K562 (cell line): Measurements from ENCODE around the gene DDX39A. TPM values are rescaled to one million over a fixed set of nuclear protein-coding genes. Genes with fewer than 3 reads are reported as not detected.

ENCODE experiments used
- ATAC-seq: fragments of 200-7000 bp; cut with Tn5 transposase; 3 replicates; pipeline ENCODE4 v1.9.1; 2020; ENCODE audit warnings: moderate library complexity
- BruUV-seq: library from RNA; stranded (reverse); fragments of 400-500 nt; replicated peaks from 2 replicates; lab custom pipeline; 2021; lab: Mats Ljungman, UMichigan
- CTCF ChIA-PET: fragments of 300-600 bp; formaldehyde crosslinking; extraction: SDS; loops from one replicate; lab custom pipeline; 2021; ENCODE audit warnings: low intra/inter-chr PET ratio; lab: Yijun Ruan, JAX
- POLR2A ChIA-PET: fragments of 300-600, 350-650 bp; sonication (Branson Sonifier 250); formaldehyde crosslinking; extraction: SDS; loops from one replicate; lab custom pipeline; 2021; ENCODE audit warnings: antibody characterized with exemption, inconsistent platforms; lab: Yijun Ruan, JAX
- DNase-seq, 4 experiments: peaks; one replicate each; pipeline versions ENCODE4 v3.0.0 to v3.0.0-alpha.2; 2011 to 2018; ENCODE audit warnings: low spot score in 3 of 4, mixed read lengths in 3 of 4; ENCODE audit errors: extremely low read depth in 1 of 4
- FAIRE-seq: peaks from 2 replicates; lab custom pipeline; 2011; peaks lifted over from hg19 to GRCh38; lab: Jason Lieb, UNC
- H2AFZ ChIP-seq: 2 replicates; pipeline ENCODE4 v1.6.0; 2011; ENCODE audit warnings: low read depth, low read length, control low read depth, inconsistent platforms
- H3K27ac ChIP-seq: fragments of 200-600 bp; 3 replicates; pipeline ENCODE4 v1.8.0; 2011; ENCODE audit warnings: low read depth, mild to moderate bottlenecking, control low read depth, inconsistent platforms, low read length, moderate library complexity, mixed read lengths; ENCODE audit errors: extremely low read depth
- H3K27me3 ChIP-seq, 2 experiments: fragments of 300-600 bp in 1 of 2; 2 replicates in 1 of 2; 3 replicates in 1 of 2; pipeline versions ENCODE4 v1.6.0 to v1.8.0; 2011; ENCODE audit warnings: inconsistent platforms in 2 of 2, low read length in 2 of 2, mild to moderate bottlenecking in 1 of 2, mixed read lengths in 1 of 2, moderate library complexity in 1 of 2; ENCODE audit not compliant: control insufficient read depth in 2 of 2, insufficient read depth in 2 of 2
- H3K36me3 ChIP-seq: fragments of 300-600 bp; 3 replicates; pipeline ENCODE4 v1.8.0; 2011; ENCODE audit warnings: mild to moderate bottlenecking, low read length, inconsistent platforms; ENCODE audit not compliant: control insufficient read depth, insufficient read depth
- H3K4me1 ChIP-seq, 2 experiments: fragments of 200-600 bp in 1 of 2; replicated peaks in 1 of 2; 2 replicates in 1 of 2; 3 replicates in 1 of 2; pipeline versions ENCODE4 v1.5.1 to v1.8.0; 2011; ENCODE audit warnings: inconsistent platforms in 2 of 2, low read length in 2 of 2, mild to moderate bottlenecking in 1 of 2, mixed read lengths in 1 of 2, moderate library complexity in 1 of 2; ENCODE audit not compliant: control insufficient read depth in 2 of 2, insufficient read depth in 2 of 2
- H3K4me2 ChIP-seq: 2 replicates; pipeline ENCODE4 v1.6.1; 2011; ENCODE audit warnings: low read length, control low read depth, inconsistent platforms, mixed read lengths; ENCODE audit not compliant: insufficient read depth
- H3K4me3 ChIP-seq: fragments of 200-600 bp; sonication (generic), shearing (Covaris generic); 2 replicates; pipeline ENCODE4 v1.5.1; 2016; ENCODE audit warnings: control low read depth, inconsistent platforms
- H3K79me2 ChIP-seq: fragments of 200-600 bp; 3 replicates; pipeline ENCODE4 v1.8.0; 2011; ENCODE audit warnings: low read length, inconsistent platforms; ENCODE audit not compliant: control insufficient read depth, insufficient read depth
- H3K9ac ChIP-seq, 2 experiments: 2 replicates each; pipeline versions ENCODE4 v1.6.0 to v1.6.1; 2011; ENCODE audit warnings: low read depth in 2 of 2, low read length in 2 of 2, control low read depth in 1 of 2, inconsistent platforms in 1 of 2, mild to moderate bottlenecking in 1 of 2, mixed read lengths in 1 of 2; ENCODE audit not compliant: insufficient read depth in 1 of 2
- H3K9me1 ChIP-seq: one replicate; pipeline ENCODE4 v1.6.0; 2011; ENCODE audit warnings: inconsistent platforms, mild to moderate bottlenecking, low read length, moderate library complexity; ENCODE audit not compliant: control insufficient read depth, insufficient read depth
- H3K9me3 ChIP-seq: replicated peaks from 2 replicates; pipeline ENCODE4 v1.5.1; 2011; ENCODE audit warnings: low read depth, low read length, inconsistent platforms; ENCODE audit not compliant: control insufficient read depth, insufficient read depth
- H4K20me1 ChIP-seq: replicated peaks from 2 replicates; pipeline ENCODE4 v1.6.1; 2011; ENCODE audit warnings: low read length, inconsistent platforms, mixed read lengths; ENCODE audit not compliant: control insufficient read depth, insufficient read depth
- PBX2 ChIP-seq, 2 experiments: IDR thresholded peaks in 1 of 2; conservative IDR thresholded peaks in 1 of 2; 2 replicates each; pipeline ENCODE4 v1.6.1; 2016; ENCODE audit warnings: low read depth in 2 of 2, mild to moderate bottlenecking in 1 of 2, missing compliant biosample characterization in 1 of 2, missing genetic modification characterization in 1 of 2, moderate library complexity in 1 of 2
- POLR2AphosphoS5 ChIP-seq: IDR thresholded peaks from 2 replicates; pipeline ENCODE4 v1.6.1; 2011; ENCODE audit warnings: mild to moderate bottlenecking, low read depth, low read length, moderate library complexity; ENCODE audit not compliant: control insufficient read depth, insufficient read depth
- SIX5 ChIP-seq, 2 experiments: IDR thresholded peaks; 2 replicates each; pipeline ENCODE4 v1.6.1; 2011; ENCODE audit warnings: low read length in 2 of 2, borderline replicate concordance in 1 of 2, low read depth in 1 of 2, mild to moderate bottlenecking in 1 of 2, moderate library complexity in 1 of 2; ENCODE audit not compliant: insufficient read depth in 1 of 2
- SUPT5H ChIP-seq: fragments of 450-650 bp; IDR thresholded peaks from 2 replicates; pipeline ENCODE4 v1.6.1; 2016
- ZBTB12 ChIP-seq: fragments of 250-450 bp; sonication (Bioruptor Pico); IDR thresholded peaks from 2 replicates; pipeline ENCODE4 v1.4.0; 2020
- ZC3H4 ChIP-seq: sonication (generic); formaldehyde crosslinking; IDR thresholded peaks from 2 replicates; pipeline ENCODE4 v1.9.0; 2021; ENCODE audit warnings: missing genetic modification reagents, borderline replicate concordance
- WGBS: fragments of 100-300 bp; shearing (Covaris generic); methylation state at CpG from one replicate; pipeline ENCODE4 v1.1.6; 2016; ENCODE audit warnings: low coverage, mixed read lengths; ENCODE audit not compliant: insufficient coverage; ENCODE audit errors: missing lambda C conversion rate; 5-methylcytosine and 5-hydroxymethylcytosine counted together
- in situ Hi-C: fragments of 300-500 bp; cut with MboI; formaldehyde crosslinking; loops from 4 replicates; pipeline ENCODE4 v1.15.0; 2018; ENCODE audit warnings: inconsistent platforms, mixed read lengths
- intact Hi-C: fragments of 100-400 bp; cut with micrococcal nuclease; formaldehyde crosslinking; loops from 2 replicates; pipeline ENCODE4 v1.14.2; 2022
- polyA plus RNA-seq, 8 experiments: library from polyadenylated mRNA; depleted of rRNA in 4 of 8; stranded (reverse) in 5 of 8; unstranded in 3 of 8; fragments of >200 nt; fragmentation: Nextera tagmentation in 2 of 8; fragmentation: Illumina TruSeq in 1 of 8; extraction: Ambion mirVana in 2 of 8; extraction: Trizol in 1 of 8; gene quantifications; 2 replicates each; pipeline versions ENCODE4 v1.2.1 to v1.2.3, GENCODE V29; 2011 to 2014; ENCODE audit warnings: inconsistent platforms in 1 of 8, missing spikeins in 1 of 8
- total RNA-seq, 7 experiments: library from RNA; depleted of rRNA in 6 of 7; stranded (reverse); fragments of >200 nt in 6 of 7; fragmentation: Illumina TruSeq in 2 of 7; extraction: Trizol in 2 of 7; gene quantifications; 2 replicates each; pipeline versions ENCODE4 v1.2.1 to v1.2.3, GENCODE V29; 2011 to 2021; ENCODE audit warnings: low replicate concordance in 1 of 7

The DDX39A gene
- total and polyA plus RNA-seq, 9 of the 15 experiments (the other 6 are each of a cell fraction or from before 2014, with no cell fraction given): 90.3 to 250 (median 188) TPM

GRCh38 chr19:14411938-14412245 lies 7.2 kb downstream of the DDX39A start:
- Histone ChIP-seq H3K79me2 (peaks cover 59% of the 10 kb centered on the region), H3K9ac (no peak overlapping the region), H3K36me3 (peaks cover 99% of the 10 kb centered on the region), H3K9me1 (peaks cover 16% of the 10 kb centered on the region), H3K4me1 (peaks cover 11 to 58% of the 10 kb centered on the region in 2 experiments), H3K27me3 (no peaks in the 10 kb centered on the region), H3K4me2 (no peak overlapping the region), H4K20me1 (peaks cover 75% of the 10 kb centered on the region), H3K4me3 (no peak overlapping the region), H3K9me3 (no peaks in the 10 kb centered on the region), H3K27ac (no peak overlapping the region), H2AFZ (no peak overlapping the region)
- ChIA-PET CTCF (no interaction called here), POLR2A (interaction anchor here (0.7 to 1.0 kb wide), 2 partner anchors 12 to 56 kb away, joined by 3 read pairs; no protein-coding TSS in a partner anchor)
- 96% methylated on average over 8 of the region's 8 CpGs for WGBS
- no TSS peak for BruUV-seq
- intact Hi-C loops (no loop called here), in situ Hi-C loops (no loop called here)
- no peak for ATAC-seq
- TF ChIP-seq ZC3H4 (CRISPR knock-in tag) (no peak), ZBTB12 (no peak), SIX5 (IDR thresholded peaks at IDR 0.05; ENCODE audit: borderline replicate concordance in 1 of 2, insufficient read depth in 1 of 2, low read depth in 1 of 2, low read length in 2 of 2) (no peak), POLR2AphosphoS5 (0 out of 2 replicates have a peak, but pooled peaks have one; percentile 5), PBX2 (CRISPR knock-in tag; IDR thresholded peaks at IDR 0.05; ENCODE audit: low read depth) (no peak), PBX2 (tag; conservative IDR thresholded peaks at IDR 0.05; ENCODE audit: low read depth) (no peak), SUPT5H (peak; percentile 17; the same call in 1 of the 2 replicates)
- no peak for FAIRE-seq
- DNase-seq: no peak
